Measurements from ENCODE around the gene CLDN9.

GRCh38 chr16:3017344-3017743 is 4.6 kb downstream of the CLDN9 start:
- TF ChIP-seq FOXP2 (optimal IDR thresholded peaks at IDR 0.05; ENCODE audit: borderline replicate concordance, extremely low read depth, extremely low read length, insufficient read depth) (no peak), POLR2AphosphoS5 (IDR thresholded peaks at IDR 0.05; ENCODE audit: low read depth, low read length) (no peak)

Data from PFSK-1 (cell line).